Adipocyte (in vitro differentiated cells): ENCODE results near the gene SPNS1.
A peak's percentile ranks its signal among the peaks of the same experiment; 100 is the strongest.
"Not testable (repeated sequence)": the region's sequence is repeated elsewhere in the genome, so short reads cannot be mapped to it uniquely, and the experiment has no call there.

Experiments
- DNase-seq: peaks from one replicate; pipeline ENCODE4 v3.0.0-alpha.2; 2015; ENCODE audit warnings: low read depth
- H3K27me3 ChIP-seq: replicated peaks from 2 replicates; pipeline ENCODE4 v1.7.0; 2013; ENCODE audit warnings: mild to moderate bottlenecking, low read length, moderate library complexity; ENCODE audit not compliant: control insufficient read depth, insufficient read depth
- H3K36me3 ChIP-seq: 2 replicates; pipeline ENCODE4 v1.7.0; 2013; ENCODE audit warnings: low read length, mild to moderate bottlenecking, moderate library complexity; ENCODE audit not compliant: control insufficient read depth, insufficient read depth, severe bottlenecking
- H3K4me1 ChIP-seq: 2 replicates; pipeline ENCODE4 v1.7.0; 2013; ENCODE audit warnings: mild to moderate bottlenecking, low read length, moderate library complexity; ENCODE audit not compliant: control insufficient read depth, insufficient read depth
- H3K4me3 ChIP-seq: 2 replicates; pipeline ENCODE4 v1.7.0; 2013; ENCODE audit warnings: mild to moderate bottlenecking, low read length, moderate library complexity
- H3K9ac ChIP-seq: 2 replicates; pipeline ENCODE4 v1.7.0; 2013; ENCODE audit warnings: mild to moderate bottlenecking, low read length, moderate library complexity
- H3K9me3 ChIP-seq: 2 replicates; pipeline ENCODE4 v1.7.0; 2013; ENCODE audit warnings: mild to moderate bottlenecking, low read length, moderate library complexity; ENCODE audit not compliant: control insufficient read depth

The SPNS1 gene

GRCh38 chr16:28964072-28964471 lies 10.5 kb upstream of the SPNS1 start:
- Histone ChIP-seq H3K9ac (no peak overlapping the region), H3K4me3 (no peak overlapping the region), H3K9me3 (no peaks in the 10 kb centered on the region), H3K4me1 (no peaks in the 10 kb centered on the region), H3K27me3 (no peaks in the 10 kb centered on the region), H3K36me3 (peaks cover 49% of the 10 kb centered on the region)
- no peak for DNase-seq

GRCh38 chr16:28964496-28964895 lies 10.1 kb upstream of the SPNS1 start:
- Histone ChIP-seq H3K9ac (no peak overlapping the region), H3K4me1 (no peaks in the 10 kb centered on the region)

GRCh38 chr16:28967156-28967555 lies 7.4 kb upstream of the SPNS1 start:
- H3K36me3 ChIP-seq = peaks cover 29% of the 10 kb centered on the region
- no peaks in the 10 kb centered on the region for H3K4me1 ChIP-seq
- H3K27me3 ChIP-seq = no peaks in the 10 kb centered on the region
- H3K9ac ChIP-seq = no peak overlapping the region
- H3K9me3 ChIP-seq = no peaks in the 10 kb centered on the region
- DNase-seq = no peak
- H3K4me3 ChIP-seq = no peak overlapping the region

More at GRCh38 chr16:28964496-28964895, 10.1 kb upstream of the SPNS1 start:
- Histone ChIP-seq H3K27me3 (no peaks in the 10 kb centered on the region), H3K4me3 (no peak overlapping the region), H3K9me3 (no peaks in the 10 kb centered on the region), H3K36me3 (peaks cover 44% of the 10 kb centered on the region)
- DNase-seq = no peak

GRCh38 chr16:28969696-28970095 lies 4.9 kb upstream of the SPNS1 start:
- not testable (repeated sequence) for DNase-seq, H3K36me3 ChIP-seq, H3K27me3 ChIP-seq, H3K4me3 ChIP-seq, H3K9ac ChIP-seq, H3K4me1 ChIP-seq, H3K9me3 ChIP-seq

GRCh38 chr16:28974007-28974436 lies 556 bp upstream of the SPNS1 start:
- Histone ChIP-seq H3K9ac (peak overlapping the region; percentile 97), H3K9me3 (no peaks in the 10 kb centered on the region), H3K4me1 (peaks cover 11% of the 10 kb centered on the region), H3K27me3 (no peaks in the 10 kb centered on the region), H3K4me3 (peak overlapping the region; percentile 99), H3K36me3 (peaks cover 7% of the 10 kb centered on the region)
- DNase-seq = peak; percentile 85

- peaks cover 11% of the 10 kb centered on the region for H3K4me1 ChIP-seq
- DNase-seq = peak; percentile 31
- no peaks in the 10 kb centered on the region for H3K9me3 ChIP-seq
- H3K36me3 ChIP-seq = peaks cover 11% of the 10 kb centered on the region
- peak overlapping the region; percentile 99 for H3K4me3 ChIP-seq
- peak overlapping the region; percentile 97 for H3K9ac ChIP-seq
- no peaks in the 10 kb centered on the region for H3K27me3 ChIP-seq
These were observed 601 bp downstream of the SPNS1 start for GRCh38 chr16:28975158-28975599.

GRCh38 chr16:28977703-28978662 lies 3.4 kb downstream of the SPNS1 start:
- no peaks in the 10 kb centered on the region for H3K27me3 ChIP-seq
- H3K4me3 ChIP-seq = no peak overlapping the region
- no peak for DNase-seq
- H3K4me1 ChIP-seq = peaks cover 11% of the 10 kb centered on the region
- H3K9ac ChIP-seq = no peak overlapping the region
- no peaks in the 10 kb centered on the region for H3K9me3 ChIP-seq
- H3K36me3 ChIP-seq = peaks cover 34% of the 10 kb centered on the region

GRCh38 chr16:28980330-28980729 lies 5.8 kb downstream of the SPNS1 start:
- H3K4me1 ChIP-seq, DNase-seq, H3K27me3 ChIP-seq, H3K4me3 ChIP-seq, H3K9me3 ChIP-seq, H3K9ac ChIP-seq: not testable (repeated sequence)
- H3K36me3 ChIP-seq = peaks cover 48% of the 10 kb centered on the region

GRCh38 chr16:28980929-28981328 lies 6.4 kb downstream of the SPNS1 start:
- DNase-seq = no peak
- Histone ChIP-seq H3K9ac (no peak overlapping the region), H3K36me3 (peaks cover 54% of the 10 kb centered on the region), H3K9me3 (no peaks in the 10 kb centered on the region), H3K4me3 (no peak overlapping the region), H3K27me3 (no peaks in the 10 kb centered on the region), H3K4me1 (no peaks in the 10 kb centered on the region)

- Histone ChIP-seq H3K4me3 (no peak overlapping the region), H3K4me1 (no peaks in the 10 kb centered on the region), H3K27me3 (no peaks in the 10 kb centered on the region), H3K36me3 (peaks cover 57% of the 10 kb centered on the region), H3K9me3 (no peaks in the 10 kb centered on the region), H3K9ac (no peak overlapping the region)
- no peak for DNase-seq
These were observed 6.9 kb downstream of the SPNS1 start for GRCh38 chr16:28981517-28981916.

- H3K4me3 ChIP-seq = no peak overlapping the region
- H3K36me3 ChIP-seq = peaks cover 66% of the 10 kb centered on the region
- H3K27me3 ChIP-seq = no peaks in the 10 kb centered on the region
- DNase-seq = no peak
- H3K4me1 ChIP-seq = no peaks in the 10 kb centered on the region
- H3K9ac ChIP-seq = no peak overlapping the region
- peaks cover 8% of the 10 kb centered on the region for H3K9me3 ChIP-seq
These were observed 7.8 kb downstream of the SPNS1 start for GRCh38 chr16:28982418-28982817.
